ENCODE results near the gene EXD2.

Gene EXD2

GRCh38 chr14:69291396-69291795, 100.1 kb downstream of the EXD2 start:
- no peak for DNase-seq
- ChIA-PET POLR2A (no interaction called here), CTCF (no interaction called here)
- no peak overlapping the region for H3K4me3 ChIP-seq (ENCODE audit: control insufficient read depth in 1 of 7, extremely low read depth in 1 of 7, insufficient read depth in 4 of 7, low read depth in 2 of 7, low read length in 6 of 7)
- WGBS (ENCODE audit: insufficient coverage): 94% methylated on average over 5 of the region's 5 CpGs
- H3K36me3 ChIP-seq (ENCODE audit: control insufficient read depth in 4 of 4, insufficient read depth in 4 of 4, low read length in 3 of 4): no peaks in the 10 kb centered on the region
- H3K27ac ChIP-seq (ENCODE audit: insufficient read depth in 1 of 2, low read depth in 1 of 2, low read length in 2 of 2, poor library complexity in 1 of 2, severe bottlenecking in 2 of 2): no peak overlapping the region
- H3K9me3 ChIP-seq (ENCODE audit: control extremely low read depth in 1 of 5, control insufficient read depth in 4 of 5, insufficient read depth in 2 of 5, low read depth in 1 of 5, low read length in 4 of 5): no peaks in the 10 kb centered on the region
- H3K4me1 ChIP-seq (ENCODE audit: control extremely low read depth in 1 of 4, control insufficient read depth in 4 of 4, insufficient read depth in 4 of 4, low read length in 3 of 4): no peaks in the 10 kb centered on the region
- H3K27me3 ChIP-seq (replicated peaks in 2 of 5; ENCODE audit: control insufficient read depth in 4 of 5, insufficient read depth in 5 of 5, low read length in 4 of 5): peaks cover 0 to 3% (median 2%) of the 10 kb centered on the region in 5 experiments

- Histone ChIP-seq H3K9me3 (ENCODE audit: control extremely low read depth in 1 of 5, control insufficient read depth in 4 of 5, insufficient read depth in 2 of 5, low read depth in 1 of 5, low read length in 4 of 5) (no peaks in the 10 kb centered on the region), H3K27me3 (replicated peaks in 2 of 5; ENCODE audit: control insufficient read depth in 4 of 5, insufficient read depth in 5 of 5, low read length in 4 of 5) (peaks cover 0 to 3% (median 2%) of the 10 kb centered on the region in 5 experiments)
- DNase-seq: no peak
Measured at GRCh38 chr14:69291891-69292561, 100.7 kb downstream of the EXD2 start.

More at GRCh38 chr14:69291891-69292561, 100.7 kb downstream of the EXD2 start:
- Histone ChIP-seq H3K4me1 (ENCODE audit: control extremely low read depth in 1 of 4, control insufficient read depth in 4 of 4, insufficient read depth in 4 of 4, low read length in 3 of 4) (no peaks in the 10 kb centered on the region), H3K4me3 (ENCODE audit: control insufficient read depth in 1 of 7, extremely low read depth in 1 of 7, insufficient read depth in 4 of 7, low read depth in 2 of 7, low read length in 6 of 7) (no peak overlapping the region), H3K27ac (ENCODE audit: insufficient read depth in 1 of 2, low read depth in 1 of 2, low read length in 2 of 2, poor library complexity in 1 of 2, severe bottlenecking in 2 of 2) (no peak overlapping the region), H3K36me3 (ENCODE audit: control insufficient read depth in 4 of 4, insufficient read depth in 4 of 4, low read length in 3 of 4) (no peaks in the 10 kb centered on the region)
- ChIA-PET POLR2A (no interaction called here), CTCF (no interaction called here)
- WGBS (ENCODE audit: insufficient coverage): 95% methylated on average over 5 of the region's 5 CpGs

All from common myeloid progenitor, CD34-positive (primary cell).